Liver (tissue), 9 donors: ENCODE results near the gene NDOR1. TPM values are rescaled to one million over a fixed set of nuclear protein-coding genes. Genes with fewer than 3 reads are reported as not detected.

ENCODE experiments used
- DNase-seq: peaks from one replicate; pipeline ENCODE4 v3.0.0-alpha.2; 2017; ENCODE audit warnings: low spot score
- H3K27ac ChIP-seq, 2 donors: one replicate each; pipeline ENCODE4 v1.7.0; 2013; ENCODE audit warnings: inconsistent platforms in 2 of 2, low read length in 2 of 2, control low read depth in 1 of 2, low read depth in 1 of 2, mild to moderate bottlenecking in 1 of 2
- H3K27me3 ChIP-seq, 4 donors: one replicate each; pipeline versions ENCODE4 v1.6.1 to v1.7.0; 2013; ENCODE audit warnings: low read length in 3 of 4, inconsistent platforms in 1 of 4, mild to moderate bottlenecking in 1 of 4, moderate library complexity in 1 of 4; ENCODE audit not compliant: control insufficient read depth in 4 of 4, insufficient read depth in 4 of 4
- H3K36me3 ChIP-seq, 4 donors: one replicate each; pipeline versions ENCODE4 v1.6.1 to v1.7.0; 2013; ENCODE audit warnings: low read length in 3 of 4, mild to moderate bottlenecking in 3 of 4, low read depth in 1 of 4, moderate library complexity in 1 of 4; ENCODE audit not compliant: control insufficient read depth in 4 of 4, insufficient read depth in 3 of 4
- H3K4me1 ChIP-seq, 4 donors: one replicate each; pipeline versions ENCODE4 v1.6.1 to v1.7.0; 2013; ENCODE audit warnings: low read length in 3 of 4, mild to moderate bottlenecking in 3 of 4, moderate library complexity in 1 of 4; ENCODE audit not compliant: control insufficient read depth in 4 of 4, insufficient read depth in 4 of 4
- H3K4me3 ChIP-seq, 3 donors: one replicate each; pipeline versions ENCODE4 v1.6.1 to v1.7.0; 2013; ENCODE audit warnings: low read length in 3 of 3, control low read depth in 1 of 3, low read depth in 1 of 3, mild to moderate bottlenecking in 1 of 3
- H3K9ac ChIP-seq, 2 donors: one replicate each; pipeline ENCODE4 v1.7.0; 2013; ENCODE audit warnings: low read length in 2 of 2, mild to moderate bottlenecking in 2 of 2, moderate library complexity in 2 of 2, control low read depth in 1 of 2, low read depth in 1 of 2
- H3K9me3 ChIP-seq, 4 donors: one replicate each; pipeline versions ENCODE4 v1.6.1 to v1.7.0; 2013; ENCODE audit warnings: low read length in 3 of 4; ENCODE audit not compliant: control insufficient read depth in 4 of 4
- ATF3 ChIP-seq: IDR thresholded peaks from 2 replicates; pipeline ENCODE4 v1.6.1; 2016; ENCODE audit warnings: antibody characterized with exemption
- FOXA1 ChIP-seq: IDR thresholded peaks from 2 replicates; pipeline ENCODE4 v1.6.1; 2016; ENCODE audit warnings: antibody characterized with exemption
- FOXA2 ChIP-seq: IDR thresholded peaks from 2 replicates; pipeline ENCODE4 v1.6.1; 2016; ENCODE audit warnings: antibody characterized with exemption
- GABPA ChIP-seq, 2 donors: IDR thresholded peaks in 1 of 2; conservative IDR thresholded peaks in 1 of 2; 2 replicates each; pipeline ENCODE4 v1.6.1; 2016; ENCODE audit warnings: antibody characterized with exemption in 2 of 2, mild to moderate bottlenecking in 1 of 2, moderate library complexity in 1 of 2
- HNF4A ChIP-seq, 2 donors: conservative IDR thresholded peaks; 2 replicates each; pipeline ENCODE4 v1.6.1; 2016; ENCODE audit warnings: antibody characterized with exemption in 2 of 2, mild to moderate bottlenecking in 2 of 2
- HNF4G ChIP-seq: IDR thresholded peaks from 2 replicates; pipeline ENCODE4 v1.6.1; 2016; ENCODE audit warnings: antibody characterized with exemption
- NR2F2 ChIP-seq: IDR thresholded peaks from 2 replicates; pipeline ENCODE4 v1.6.1; 2016; ENCODE audit warnings: antibody characterized with exemption
- RAD21 ChIP-seq, 2 donors: IDR thresholded peaks; 2 replicates each; pipeline ENCODE4 v1.6.1; 2016; ENCODE audit warnings: antibody characterized with exemption in 2 of 2, mild to moderate bottlenecking in 2 of 2
- REST ChIP-seq: IDR thresholded peaks from 2 replicates; pipeline ENCODE4 v1.6.1; 2016; ENCODE audit warnings: antibody characterized with exemption, mild to moderate bottlenecking
- SP1 ChIP-seq: IDR thresholded peaks from 2 replicates; pipeline ENCODE4 v1.6.1; 2018; ENCODE audit warnings: antibody characterized with exemption, mild to moderate bottlenecking
- TAF1 ChIP-seq: conservative IDR thresholded peaks from 2 replicates; pipeline ENCODE4 v1.6.1; 2016; ENCODE audit warnings: antibody characterized with exemption, mild to moderate bottlenecking
- YY1 ChIP-seq: IDR thresholded peaks from 2 replicates; pipeline ENCODE4 v1.6.1; 2016; ENCODE audit warnings: antibody characterized with exemption, mild to moderate bottlenecking
- ZBTB33 ChIP-seq: IDR thresholded peaks from 2 replicates; pipeline ENCODE4 v1.6.1; 2016; ENCODE audit warnings: antibody characterized with exemption
- WGBS: extraction: QIAGEN DNeasy Blood & Tissue Kit; methylation state at CpG from one replicate; pipeline ENCODE4 v1.1.7; 2013; 5-methylcytosine and 5-hydroxymethylcytosine counted together
- polyA plus RNA-seq, 2 donors: library from polyadenylated mRNA; stranded (reverse) in 1 of 2; unstranded in 1 of 2; fragments of 200-250 nt in 1 of 2; fragments of >200 nt in 1 of 2; fragmentation: Nextera tagmentation in 1 of 2; extraction: Ambion mirVana in 1 of 2; gene quantifications; one replicate each; pipeline versions ENCODE4 v1.2.1 to v1.2.3, GENCODE V29; 2013 to 2015
- total RNA-seq, 2 donors: library from RNA; depleted of rRNA; stranded (reverse); fragments of >200 nt; gene quantifications; one replicate each; pipeline ENCODE4 v1.2.3, GENCODE V29; 2014
- donor health status: healthy.
- donor health status: healthy.
- donor health status: healthy.
- donor health status: healthy.
- donor health status: healthy.

NDOR1 gene
- total and polyA plus RNA-seq, 4 donors: 2.5 to 4.7 (median 3.2) TPM

GRCh38 chr9:137181680-137182079, 23.8 kb upstream of the NDOR1 start:
- Histone ChIP-seq H3K27me3 (no peaks in the 10 kb centered on the region), H3K27ac (no peak overlapping the region), H3K9ac (no peak overlapping the region), H3K4me3 (no peak overlapping the region), H3K9me3 (no peaks in the 10 kb centered on the region), H3K4me1 (peaks cover 2 to 9% (median 7%) of the 10 kb centered on the region in 4 donors), H3K36me3 (peaks cover 15 to 70% (median 28%) of the 10 kb centered on the region in 4 donors)
- 96% methylated on average over 22 of the region's 22 CpGs for WGBS
- TF ChIP-seq FOXA2 (no peak), FOXA1 (no peak), TAF1 (no peak), ZBTB33 (no peak), NR2F2 (no peak), RAD21 (IDR thresholded peaks at IDR 0.05) (no peak), SP1 (no peak), HNF4A (conservative IDR thresholded peaks at IDR 0.05) (no peak), YY1 (no peak), REST (no peak), ATF3 (no peak), HNF4G (no peak)
- DNase-seq: no peak

DNA sequence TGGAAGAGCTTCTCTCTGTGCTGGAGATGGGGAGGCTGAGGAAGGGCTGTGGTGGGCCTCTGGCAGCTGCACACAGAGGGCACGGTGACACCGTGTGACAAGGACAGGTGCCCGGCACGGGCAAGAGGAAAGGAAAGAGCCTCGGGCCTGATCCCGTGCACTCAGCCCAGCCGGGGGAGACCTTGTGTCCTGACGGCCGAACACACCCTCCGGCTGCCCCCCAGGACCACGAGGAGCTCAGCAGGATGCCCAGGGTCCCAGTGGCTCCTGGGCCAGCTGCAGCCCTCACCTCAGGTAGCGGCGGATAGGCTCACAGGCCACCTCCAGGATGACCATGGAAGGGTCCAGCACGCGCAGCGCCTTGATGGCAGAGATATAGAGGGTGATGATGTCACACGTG, 22.7 kb upstream of the NDOR1 start:
- peaks cover 15 to 68% (median 26%) of the 10 kb centered on the region in 4 donors for H3K36me3 ChIP-seq
- H3K4me3 ChIP-seq: no peak overlapping the region
- WGBS: 96% methylated on average over 17 of the region's 17 CpGs
- TF ChIP-seq FOXA2 (no peak), GABPA (IDR thresholded peaks at IDR 0.05 in 1 of 2, conservative IDR thresholded peaks at IDR 0.05 in 1 of 2) (no peak), RAD21 (IDR thresholded peaks at IDR 0.05) (no peak), REST (no peak)
- no peak overlapping the region for H3K27ac ChIP-seq
- no peak overlapping the region for H3K9ac ChIP-seq
- no peak for DNase-seq
- H3K4me1 ChIP-seq: peaks cover 12 to 20% (median 19%) of the 10 kb centered on the region in 4 donors
- H3K9me3 ChIP-seq: no peaks in the 10 kb centered on the region
- H3K27me3 ChIP-seq: no peaks in the 10 kb centered on the region
